ENCODE results near the gene PHLDB1.

PHLDB1 gene

GRCh38 chr11:118625976-118626375, 18.6 kb downstream of the PHLDB1 start:
- Histone ChIP-seq H3K9ac (ENCODE audit: low read depth, low read length) (no peak overlapping the region), H3K4me2 (ENCODE audit: insufficient read depth, low read length) (no peak overlapping the region), H3K36me3 (ENCODE audit: insufficient read depth, low read length) (no peaks in the 10 kb centered on the region), H3K79me2 (ENCODE audit: insufficient read depth, low read length) (no peaks in the 10 kb centered on the region), H3K9me3 (ENCODE audit: insufficient read depth, low read length, severe bottlenecking) (no peaks in the 10 kb centered on the region), H3K27ac (ENCODE audit: low read length) (no peak overlapping the region), H3K4me3 (ENCODE audit: low read depth in 1 of 2, low read length in 2 of 2) (no peak overlapping the region), H3K27me3 (ENCODE audit: insufficient read depth, low read length, poor library complexity) (peaks cover 9% of the 10 kb centered on the region), H3K4me1 (ENCODE audit: insufficient read depth, low read length) (peaks cover 8% of the 10 kb centered on the region), H4K20me1 (ENCODE audit: insufficient read depth, low read length) (no peaks in the 10 kb centered on the region), H2AFZ (ENCODE audit: low read depth, low read length) (peak overlapping the region; percentile 17; the same call in 1 of the 2 replicates)
- ATAC-seq (ENCODE audit: insufficient read depth, low read depth): peak; percentile 48; the same call in 2 of the 3 replicates
- DNase-seq: peak; percentile 49
- no peak for TF ChIP-seq CTCF (IDR thresholded peaks at IDR 0.05; ENCODE audit: borderline replicate concordance, extremely low read depth, low read length, poor library complexity, severe bottlenecking)
- TF ChIP-seq EZH2 (IDR thresholded peaks at IDR 0.05; ENCODE audit: borderline replicate concordance, low read depth, low read length, severe bottlenecking): no peak

- Histone ChIP-seq H3K27me3 (ENCODE audit: insufficient read depth, low read length, poor library complexity) (no peaks in the 10 kb centered on the region), H3K4me1 (ENCODE audit: insufficient read depth, low read length) (no peaks in the 10 kb centered on the region; the same call in 1 of the 2 replicates), H3K27ac (ENCODE audit: low read length) (no peak overlapping the region), H3K9ac (ENCODE audit: low read depth, low read length) (no peak overlapping the region), H3K9me3 (ENCODE audit: insufficient read depth, low read length, severe bottlenecking) (no peaks in the 10 kb centered on the region), H3K4me3 (ENCODE audit: low read depth in 1 of 2, low read length in 2 of 2) (no peak overlapping the region), H3K79me2 (ENCODE audit: insufficient read depth, low read length) (no peaks in the 10 kb centered on the region), H4K20me1 (ENCODE audit: insufficient read depth, low read length) (no peaks in the 10 kb centered on the region), H2AFZ (ENCODE audit: low read depth, low read length) (no peak overlapping the region), H3K36me3 (ENCODE audit: insufficient read depth, low read length) (no peaks in the 10 kb centered on the region), H3K4me2 (ENCODE audit: insufficient read depth, low read length) (no peak overlapping the region)
- ATAC-seq (ENCODE audit: insufficient read depth, low read depth): no peak
- TF ChIP-seq CTCF (IDR thresholded peaks at IDR 0.05; ENCODE audit: borderline replicate concordance, extremely low read depth, low read length, poor library complexity, severe bottlenecking) (no peak), EZH2 (IDR thresholded peaks at IDR 0.05; ENCODE audit: borderline replicate concordance, low read depth, low read length, severe bottlenecking) (no peak)
- DNase-seq: no peak
Measured at GRCh38 chr11:118627566-118627965, 20.2 kb downstream of the PHLDB1 start.

GRCh38 chr11:118628031-118628430, 20.6 kb downstream of the PHLDB1 start:
- peaks cover 5% of the 10 kb centered on the region for H3K27me3 ChIP-seq (ENCODE audit: insufficient read depth, low read length, poor library complexity)
- no peaks in the 10 kb centered on the region for H3K79me2 ChIP-seq (ENCODE audit: insufficient read depth, low read length)
- no peak overlapping the region for H3K4me3 ChIP-seq (ENCODE audit: low read depth in 1 of 2, low read length in 2 of 2)
- no peaks in the 10 kb centered on the region for H4K20me1 ChIP-seq (ENCODE audit: insufficient read depth, low read length)
- no peak overlapping the region for H3K27ac ChIP-seq (ENCODE audit: low read length)
- H2AFZ ChIP-seq (ENCODE audit: low read depth, low read length): no peak overlapping the region
- H3K9ac ChIP-seq (ENCODE audit: low read depth, low read length): no peak overlapping the region
- no peak overlapping the region for H3K4me2 ChIP-seq (ENCODE audit: insufficient read depth, low read length)
- no peaks in the 10 kb centered on the region for H3K36me3 ChIP-seq (ENCODE audit: insufficient read depth, low read length)
- DNase-seq (no peak), ATAC-seq (ENCODE audit: insufficient read depth, low read depth) (no peak)
- H3K9me3 ChIP-seq (ENCODE audit: insufficient read depth, low read length, severe bottlenecking): no peaks in the 10 kb centered on the region
- H3K4me1 ChIP-seq (ENCODE audit: insufficient read depth, low read length): no peaks in the 10 kb centered on the region; the same call in 1 of the 2 replicates
- no peak for TF ChIP-seq EZH2 (IDR thresholded peaks at IDR 0.05; ENCODE audit: borderline replicate concordance, low read depth, low read length, severe bottlenecking)
- no peak for TF ChIP-seq CTCF (IDR thresholded peaks at IDR 0.05; ENCODE audit: borderline replicate concordance, extremely low read depth, low read length, poor library complexity, severe bottlenecking)

GRCh38 chr11:118628432-118628831, 21.0 kb downstream of the PHLDB1 start:
- no peaks in the 10 kb centered on the region for H4K20me1 ChIP-seq (ENCODE audit: insufficient read depth, low read length)
- ATAC-seq (ENCODE audit: insufficient read depth, low read depth) (no peak), DNase-seq (no peak)
- no peaks in the 10 kb centered on the region for H3K9me3 ChIP-seq (ENCODE audit: insufficient read depth, low read length, severe bottlenecking)
- no peak overlapping the region for H3K4me2 ChIP-seq (ENCODE audit: insufficient read depth, low read length)
- no peaks in the 10 kb centered on the region; the same call in 1 of the 2 replicates for H3K4me1 ChIP-seq (ENCODE audit: insufficient read depth, low read length)
- H3K27ac ChIP-seq (ENCODE audit: low read length): no peak overlapping the region
- no peaks in the 10 kb centered on the region for H3K79me2 ChIP-seq (ENCODE audit: insufficient read depth, low read length)
- H3K36me3 ChIP-seq (ENCODE audit: insufficient read depth, low read length): no peaks in the 10 kb centered on the region
- no peak overlapping the region for H2AFZ ChIP-seq (ENCODE audit: low read depth, low read length)
- H3K4me3 ChIP-seq (ENCODE audit: low read depth in 1 of 2, low read length in 2 of 2): no peak overlapping the region
- peaks cover 8% of the 10 kb centered on the region for H3K27me3 ChIP-seq (ENCODE audit: insufficient read depth, low read length, poor library complexity)
- no peak overlapping the region for H3K9ac ChIP-seq (ENCODE audit: low read depth, low read length)
- TF ChIP-seq EZH2 (IDR thresholded peaks at IDR 0.05; ENCODE audit: borderline replicate concordance, low read depth, low read length, severe bottlenecking) (no peak), CTCF (IDR thresholded peaks at IDR 0.05; ENCODE audit: borderline replicate concordance, extremely low read depth, low read length, poor library complexity, severe bottlenecking) (no peak)

Measured in DND-41 (cell line).